ENCODE data around the gene CYTL1. TPM values are rescaled to one million over a fixed set of nuclear protein-coding genes. Genes with fewer than 3 reads are reported as not detected.
A peak's percentile ranks its signal among the peaks of the same experiment; 100 is the strongest.
"Not testable (repeated sequence)": the region's sequence is repeated elsewhere in the genome, so short reads cannot be mapped to it uniquely, and the experiment has no call there.

CYTL1 gene
- total and polyA plus RNA-seq, 9 of the 15 experiments (the other 6 are each of a cell fraction or from before 2014, with no cell fraction given) = not detected

- H3K9me1 ChIP-seq (ENCODE audit: control insufficient read depth, insufficient read depth, low read length); H3K27me3 ChIP-seq (ENCODE audit: control insufficient read depth in 2 of 2, insufficient read depth in 2 of 2, low read length in 2 of 2); FAIRE-seq; H3K36me3 ChIP-seq (ENCODE audit: control insufficient read depth, insufficient read depth, low read length); DNase-seq (ENCODE audit: extremely low read depth in 1 of 4, low spot score in 3 of 4); ATAC-seq; H4K20me1 ChIP-seq (replicated peaks; ENCODE audit: control insufficient read depth, insufficient read depth, low read length); H3K4me3 ChIP-seq; H3K9me3 ChIP-seq (replicated peaks; ENCODE audit: control insufficient read depth, insufficient read depth, low read depth, low read length); H2AFZ ChIP-seq (ENCODE audit: low read depth, low read length); POLR2A ChIA-PET; in situ Hi-C loops (cut with MboI); intact Hi-C loops (cut with micrococcal nuclease); BruUV-seq (replicated peaks); H3K9ac ChIP-seq (ENCODE audit: insufficient read depth in 1 of 2, low read depth in 2 of 2, low read length in 2 of 2); H3K27ac ChIP-seq (ENCODE audit: extremely low read depth, low read depth, low read length); H3K4me2 ChIP-seq (ENCODE audit: insufficient read depth, low read length); H3K79me2 ChIP-seq (ENCODE audit: control insufficient read depth, insufficient read depth, low read length); CTCF ChIA-PET (ENCODE audit: low intra/inter-chr PET ratio): not testable (repeated sequence)
- TF ChIP-seq CBFA2T2 (conservative IDR thresholded peaks at IDR 0.05) (peak; percentile 44), CBFA2T3 (IDR thresholded peaks at IDR 0.05) (peak; percentile 46), TRIM24 (IDR thresholded peaks at IDR 0.05) (0 out of 4 replicates have a peak, but pooled peaks of 1 of the 2 experiments have one; percentile 19)
- peaks cover 23 to 26% of the 10 kb centered on the region in 2 experiments for H3K4me1 ChIP-seq (replicated peaks in 1 of 2; ENCODE audit: control insufficient read depth in 2 of 2, insufficient read depth in 2 of 2, low read length in 2 of 2)
- 41% methylated on average over 6 of the region's 6 CpGs for WGBS (ENCODE audit: insufficient coverage, low coverage, missing lambda C conversion rate)
Observed at GRCh38 chr4:5001641-5002040, 17.6 kb downstream of the CYTL1 start.

- H3K9me3 ChIP-seq (replicated peaks; ENCODE audit: control insufficient read depth, insufficient read depth, low read depth, low read length); H3K27ac ChIP-seq (ENCODE audit: extremely low read depth, low read depth, low read length); DNase-seq (ENCODE audit: extremely low read depth in 1 of 4, low spot score in 3 of 4); H3K9ac ChIP-seq (ENCODE audit: insufficient read depth in 1 of 2, low read depth in 2 of 2, low read length in 2 of 2); FAIRE-seq; H3K4me3 ChIP-seq; H3K79me2 ChIP-seq (ENCODE audit: control insufficient read depth, insufficient read depth, low read length); ATAC-seq; H3K36me3 ChIP-seq (ENCODE audit: control insufficient read depth, insufficient read depth, low read length); H3K9me1 ChIP-seq (ENCODE audit: control insufficient read depth, insufficient read depth, low read length); H4K20me1 ChIP-seq (replicated peaks; ENCODE audit: control insufficient read depth, insufficient read depth, low read length); CTCF ChIA-PET (ENCODE audit: low intra/inter-chr PET ratio); H3K4me2 ChIP-seq (ENCODE audit: insufficient read depth, low read length); H2AFZ ChIP-seq (ENCODE audit: low read depth, low read length); BruUV-seq (replicated peaks): not testable (repeated sequence)
- Histone ChIP-seq H3K27me3 (ENCODE audit: control insufficient read depth in 2 of 2, insufficient read depth in 2 of 2, low read length in 2 of 2) (peaks cover 0 to 17% of the 10 kb centered on the region in 2 experiments; a peak in 2 of 5 replicates), H3K4me1 (replicated peaks in 1 of 2; ENCODE audit: control insufficient read depth in 2 of 2, insufficient read depth in 2 of 2, low read length in 2 of 2) (peaks cover 2 to 15% of the 10 kb centered on the region in 2 experiments; a peak in 4 of 5 replicates)
- 10% methylated on average over 1 of the region's 1 CpG for WGBS (ENCODE audit: insufficient coverage, low coverage, missing lambda C conversion rate)
- in situ Hi-C loops (cut with MboI) (loop anchor here (5.0 to 10.0 kb wide), 2 partner anchors 145 to 378 kb away; no protein-coding TSS in a partner anchor), intact Hi-C loops (cut with micrococcal nuclease) (loop anchor here (5.0 kb wide), 1 partner anchor 815 kb away; no protein-coding TSS in a partner anchor)
- POLR2A ChIA-PET = interaction anchor here (0.6 kb wide), 1 partner anchor 22 kb away, joined by 3 read pairs; no protein-coding TSS in a partner anchor
Observed at GRCh38 chr4:4996935-4997334, 22.3 kb downstream of the CYTL1 start.
